Upper lobe of left lung (tissue), 4 donors: ENCODE results near the gene RNF26.

ENCODE experiments used
- EP300 ChIP-seq, 4 donors: sonication (generic); formaldehyde crosslinking; IDR thresholded peaks; one replicate each; pipeline ENCODE4 v1.5.1; 2017; ENCODE audit warnings: antibody characterized with exemption in 4 of 4, control low read depth in 2 of 4
- POLR2A ChIP-seq, 4 donors: fragments of 450-650 bp; IDR thresholded peaks; one replicate each; pipeline ENCODE4 v1.5.1; 2016 to 2017; ENCODE audit warnings: antibody characterized with exemption in 4 of 4, mild to moderate bottlenecking in 2 of 4
- TF ChIP-seq, protein P1 (sequence below), 6 experiments: fragments of 450-650 bp in 4 of 6; fragments of 200-600 bp in 2 of 6; sonication (generic) in 2 of 6; IDR thresholded peaks; one replicate each; pipeline ENCODE4 v1.5.1; 2016 to 2019; ENCODE audit warnings: antibody characterized with exemption in 6 of 6

DNA sequence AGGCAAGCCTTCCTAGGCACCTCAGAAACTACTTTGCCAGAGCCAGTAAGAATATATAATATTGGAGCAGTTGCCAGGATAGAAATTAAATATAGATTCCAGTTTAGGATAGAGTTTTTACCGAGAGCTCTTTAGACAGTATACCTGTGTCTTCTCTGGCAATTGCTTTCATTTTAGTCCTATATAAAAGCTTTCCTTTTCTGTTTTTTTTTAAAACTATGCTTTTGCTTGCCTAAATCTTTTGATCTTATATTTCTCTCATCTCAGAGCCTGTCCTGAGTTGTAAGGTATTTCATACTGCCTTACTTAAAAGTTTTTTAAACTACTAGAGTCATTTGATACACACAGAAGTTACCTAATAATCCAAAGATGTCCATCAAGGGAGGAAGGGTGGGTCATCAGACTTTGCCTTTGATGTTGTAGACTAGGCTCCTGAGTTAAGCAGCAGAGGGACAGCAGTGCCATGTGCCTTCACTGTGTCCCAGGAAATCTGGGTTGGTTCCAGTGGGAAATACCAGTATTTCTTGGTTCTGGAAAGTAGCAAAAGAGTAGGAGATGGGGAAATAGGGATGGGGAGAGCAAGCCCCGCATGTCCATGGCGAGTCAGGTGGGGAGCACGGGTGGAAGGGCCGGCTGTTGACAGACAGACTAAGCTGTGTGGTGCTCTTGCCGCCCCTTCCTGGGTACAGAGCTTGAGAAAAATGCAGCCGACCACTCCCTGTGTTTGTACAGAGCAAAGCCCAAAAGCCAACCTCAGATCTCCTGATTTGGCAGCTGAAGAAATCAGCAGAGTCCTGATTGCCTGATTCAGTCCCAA, 28.6 kb upstream of the RNF26 start:
- TF ChIP-seq, protein P1, sequence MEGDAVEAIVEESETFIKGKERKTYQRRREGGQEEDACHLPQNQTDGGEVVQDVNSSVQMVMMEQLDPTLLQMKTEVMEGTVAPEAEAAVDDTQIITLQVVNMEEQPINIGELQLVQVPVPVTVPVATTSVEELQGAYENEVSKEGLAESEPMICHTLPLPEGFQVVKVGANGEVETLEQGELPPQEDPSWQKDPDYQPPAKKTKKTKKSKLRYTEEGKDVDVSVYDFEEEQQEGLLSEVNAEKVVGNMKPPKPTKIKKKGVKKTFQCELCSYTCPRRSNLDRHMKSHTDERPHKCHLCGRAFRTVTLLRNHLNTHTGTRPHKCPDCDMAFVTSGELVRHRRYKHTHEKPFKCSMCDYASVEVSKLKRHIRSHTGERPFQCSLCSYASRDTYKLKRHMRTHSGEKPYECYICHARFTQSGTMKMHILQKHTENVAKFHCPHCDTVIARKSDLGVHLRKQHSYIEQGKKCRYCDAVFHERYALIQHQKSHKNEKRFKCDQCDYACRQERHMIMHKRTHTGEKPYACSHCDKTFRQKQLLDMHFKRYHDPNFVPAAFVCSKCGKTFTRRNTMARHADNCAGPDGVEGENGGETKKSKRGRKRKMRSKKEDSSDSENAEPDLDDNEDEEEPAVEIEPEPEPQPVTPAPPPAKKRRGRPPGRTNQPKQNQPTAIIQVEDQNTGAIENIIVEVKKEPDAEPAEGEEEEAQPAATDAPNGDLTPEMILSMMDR (IDR thresholded peaks at IDR 0.05), result no peak
- TF ChIP-seq EP300 (IDR thresholded peaks at IDR 0.05) (no peak), POLR2A (IDR thresholded peaks at IDR 0.05) (no peak)
